Glomerular endothelial cell (primary cell): ENCODE measurements around the gene GABRR1. TPM values are rescaled to one million over a fixed set of nuclear protein-coding genes. Genes with fewer than 3 reads are reported as not detected.
A peak's percentile ranks its signal among the peaks of the same experiment; 100 is the strongest.
"Not testable (repeated sequence)": the region's sequence is repeated elsewhere in the genome, so short reads cannot be mapped to it uniquely, and the experiment has no call there.

ENCODE experiments used
- DNase-seq: peaks from one replicate; pipeline ENCODE4 v3.0.0-alpha.2; 2011; ENCODE audit warnings: low read depth, low spot score; ENCODE audit errors: extremely low read depth
- total RNA-seq: library from RNA; depleted of rRNA; stranded (reverse); fragments of >200 nt; gene quantifications from 2 replicates; pipeline ENCODE4 v1.2.3, GENCODE V29; 2015

Gene GABRR1
- not detected in 2 replicates for total RNA-seq

DNA sequence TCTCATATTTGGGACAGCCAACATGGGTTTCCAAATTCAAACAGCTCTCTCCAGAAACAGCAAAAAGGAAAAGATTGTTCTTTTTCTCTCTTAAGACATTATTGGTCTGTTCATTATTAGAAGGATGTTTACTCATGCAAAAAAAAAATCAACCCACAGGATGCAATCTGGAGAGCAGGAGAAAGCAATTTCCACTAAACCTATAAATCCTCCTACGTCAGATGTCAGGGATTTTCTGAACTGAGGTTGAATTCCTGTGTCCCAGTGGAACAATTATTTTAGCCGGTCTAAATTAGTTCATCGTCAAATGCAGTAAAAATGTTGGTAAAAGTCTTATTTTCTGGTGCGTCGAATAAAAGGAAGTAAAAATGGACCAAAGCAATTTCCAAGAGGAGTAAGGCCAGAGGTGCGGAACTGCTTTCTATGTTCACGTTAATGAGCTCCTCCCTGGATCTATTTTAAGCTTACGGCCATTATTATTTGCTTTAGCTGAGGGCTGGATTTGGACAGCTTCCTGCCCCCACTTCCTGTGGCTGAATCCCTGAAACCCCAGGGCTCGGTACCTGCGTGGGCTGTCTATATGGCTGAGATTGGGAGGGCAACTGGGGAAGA, at the start of gene GABRR1:
GABRR1 (minus strand) TSS at position 60 of the 612 bp plus-strand sequence; CDS start at position 24, 36 bp downstream.
- no peak for DNase-seq

DNA sequence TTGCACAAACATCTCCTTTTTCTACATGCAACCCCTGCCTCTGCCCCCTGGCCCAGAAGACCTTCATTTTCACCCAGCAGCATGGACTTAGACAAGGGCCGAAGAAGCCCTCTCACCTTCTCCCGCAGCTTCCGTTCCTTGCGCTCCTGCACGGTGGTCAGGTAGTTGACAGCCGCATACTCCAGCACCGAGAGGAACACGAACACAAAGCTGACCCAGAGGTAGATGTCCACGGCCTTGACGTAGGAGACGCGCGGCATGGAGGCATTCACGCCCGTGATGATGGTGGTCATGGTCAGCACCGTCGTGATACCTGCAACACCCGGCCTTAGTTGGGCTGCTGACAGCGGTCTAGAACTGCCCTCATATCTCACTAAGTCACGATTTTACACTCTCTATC, 47.1 kb upstream of the GABRR1 start:
- no peak for DNase-seq

DNA sequence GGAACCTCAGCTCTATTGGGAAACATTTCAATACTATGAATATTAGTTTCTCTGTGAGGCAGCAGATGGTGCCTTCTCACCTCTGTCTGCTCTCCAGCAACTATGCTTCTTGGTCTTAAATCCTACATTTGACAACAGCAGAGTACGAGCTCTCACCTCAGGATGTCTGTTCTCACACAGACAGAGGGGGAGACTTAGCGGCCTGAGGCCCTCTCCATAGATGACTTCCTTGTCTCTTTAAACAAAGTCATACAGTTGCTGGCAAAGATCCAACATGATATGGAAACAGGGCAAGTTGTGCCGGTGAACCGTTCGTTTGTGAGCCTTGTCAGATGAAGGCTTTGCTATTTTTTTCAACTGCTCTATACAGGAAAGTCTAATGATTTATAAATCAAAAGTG, 43.7 kb upstream of the GABRR1 start:
- no peak for DNase-seq

DNA sequence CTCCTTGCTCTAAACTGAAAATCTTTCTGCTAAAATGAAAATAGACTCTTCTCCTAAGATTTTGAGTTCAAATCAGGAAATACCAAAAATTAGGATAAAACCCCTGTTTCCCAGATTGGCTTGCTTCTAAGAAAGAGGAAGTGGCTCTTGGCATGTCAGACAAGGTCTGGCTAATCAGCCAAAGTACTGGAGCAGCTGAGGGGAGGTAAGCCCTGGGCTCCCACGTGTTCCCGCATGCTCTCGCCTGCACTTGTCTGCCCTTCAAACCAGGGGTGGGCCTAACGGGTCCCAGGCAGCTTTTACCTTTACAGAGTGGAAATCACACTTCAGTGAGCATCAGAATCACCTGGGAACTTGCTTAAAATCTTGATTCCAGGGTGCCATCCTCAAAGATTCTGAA, 43.2 kb upstream of the GABRR1 start:
- no peak for DNase-seq

DNA sequence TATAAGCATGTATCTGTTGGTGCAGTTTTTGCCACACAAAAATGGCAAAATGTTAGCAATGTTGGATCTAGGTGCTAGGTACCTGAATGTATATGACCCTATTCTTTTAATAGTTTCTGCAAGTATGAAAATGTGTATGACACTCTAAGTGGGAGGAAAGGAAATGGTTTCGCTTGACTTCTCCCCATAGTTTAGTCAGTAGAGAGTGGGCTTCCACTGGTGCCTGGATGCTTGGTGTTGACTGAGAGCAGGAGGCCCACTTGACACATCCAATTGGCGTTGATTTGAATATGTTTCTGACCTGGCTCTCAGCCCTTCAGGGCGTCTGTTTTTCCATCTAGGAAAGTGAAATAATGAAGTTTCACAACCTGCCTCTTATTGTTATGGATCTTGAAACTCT, 41.8 kb upstream of the GABRR1 start:
- no peak for DNase-seq

DNA sequence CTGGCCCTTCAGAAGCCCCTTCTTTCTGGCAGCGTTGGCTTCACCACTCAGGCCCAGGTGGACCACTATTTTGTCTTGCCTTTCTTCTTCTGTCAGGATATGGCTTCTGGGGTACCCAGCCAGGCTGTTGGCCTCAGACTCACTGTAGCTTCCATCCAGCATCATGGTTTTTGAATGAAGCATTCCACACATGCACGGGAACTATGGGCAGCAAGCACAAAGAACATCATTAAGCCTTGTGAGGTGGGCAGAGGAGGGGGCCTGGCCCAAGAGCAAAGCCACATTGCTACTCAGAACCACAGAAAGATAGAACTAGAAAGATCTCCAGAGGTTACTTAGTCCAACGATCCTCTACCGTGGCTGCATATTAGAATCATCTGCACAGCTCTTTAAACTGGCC, 40.6 kb upstream of the GABRR1 start:
- DNase-seq, result no peak

DNA sequence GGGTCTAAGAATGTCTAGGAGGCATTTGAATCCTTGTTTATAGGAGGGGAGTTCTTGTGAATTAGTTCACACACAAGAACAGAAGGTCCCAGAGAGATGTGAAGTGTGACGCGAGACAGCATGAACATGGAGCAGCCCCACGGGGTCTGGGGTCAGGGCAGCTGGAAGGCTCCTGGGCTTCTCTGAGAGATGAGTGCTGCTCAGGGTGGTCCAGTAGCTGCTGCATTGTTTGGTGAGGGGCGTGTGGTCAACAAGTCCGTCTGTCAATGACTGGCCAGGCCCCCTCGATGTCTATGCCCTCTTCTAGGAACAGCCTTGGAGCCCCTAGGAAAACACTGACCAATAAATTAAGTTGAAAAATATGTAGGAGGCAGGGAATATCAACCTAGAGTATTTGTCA, 40.2 kb upstream of the GABRR1 start:
- no peak for DNase-seq

DNA sequence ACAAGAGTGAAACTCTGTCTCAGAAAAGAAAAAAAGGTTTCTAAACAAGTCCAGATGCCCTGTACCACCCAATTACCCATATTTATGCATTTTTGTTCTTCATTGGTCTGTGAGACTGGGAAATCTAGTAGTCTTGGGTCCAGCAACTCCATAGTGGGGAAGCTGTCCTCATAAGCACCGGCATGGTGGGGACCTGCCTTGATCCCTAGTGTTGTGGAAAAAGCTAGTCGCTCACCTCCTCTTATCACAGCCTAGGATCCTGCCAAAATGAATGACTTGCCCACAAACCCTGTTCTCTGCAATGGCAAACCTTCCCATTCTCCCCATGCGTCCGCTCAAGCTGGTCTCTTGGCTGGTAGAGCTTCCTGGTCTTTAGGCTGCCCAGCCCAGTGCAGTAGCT, 38.3 kb upstream of the GABRR1 start:
- no peak for DNase-seq

DNA sequence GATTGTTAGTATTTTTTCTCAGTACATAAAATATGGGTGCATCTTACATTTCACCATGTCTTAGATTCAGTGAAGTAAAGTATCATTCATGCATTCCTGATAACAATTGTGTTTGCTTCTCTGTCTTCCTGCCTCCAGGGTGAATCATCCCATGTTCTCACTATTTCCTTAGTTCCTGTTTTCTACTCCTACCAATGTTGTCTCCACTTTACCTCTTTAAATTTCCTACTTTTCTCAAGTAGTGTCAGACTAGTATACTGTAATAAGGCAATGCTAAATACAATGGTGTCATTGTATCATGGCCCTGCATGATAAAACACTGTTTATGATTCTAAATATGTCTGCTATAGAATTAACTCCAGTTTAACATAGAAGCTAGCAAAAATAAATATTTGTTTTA, 37.4 kb upstream of the GABRR1 start:
- no peak for DNase-seq

DNA sequence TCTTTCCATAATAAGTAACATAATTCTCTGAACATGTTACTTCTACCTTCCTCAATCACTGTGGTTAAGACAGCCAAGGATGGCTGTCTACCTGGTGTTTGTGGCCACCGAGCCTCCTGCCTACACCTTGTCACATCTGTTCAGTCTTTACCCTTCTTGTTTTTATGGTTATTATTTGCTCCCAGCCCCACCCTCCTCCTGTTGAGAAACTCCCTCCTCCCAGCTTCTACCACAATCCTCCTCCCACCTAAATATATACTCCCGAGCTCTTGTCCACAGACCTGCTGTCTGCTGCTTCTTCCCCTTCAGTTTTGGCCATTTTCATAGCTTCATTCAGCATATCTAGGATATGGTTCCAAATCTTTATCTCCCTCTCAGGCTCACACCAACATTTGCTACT, 35.7 kb upstream of the GABRR1 start:
- DNase-seq, result no peak

DNA sequence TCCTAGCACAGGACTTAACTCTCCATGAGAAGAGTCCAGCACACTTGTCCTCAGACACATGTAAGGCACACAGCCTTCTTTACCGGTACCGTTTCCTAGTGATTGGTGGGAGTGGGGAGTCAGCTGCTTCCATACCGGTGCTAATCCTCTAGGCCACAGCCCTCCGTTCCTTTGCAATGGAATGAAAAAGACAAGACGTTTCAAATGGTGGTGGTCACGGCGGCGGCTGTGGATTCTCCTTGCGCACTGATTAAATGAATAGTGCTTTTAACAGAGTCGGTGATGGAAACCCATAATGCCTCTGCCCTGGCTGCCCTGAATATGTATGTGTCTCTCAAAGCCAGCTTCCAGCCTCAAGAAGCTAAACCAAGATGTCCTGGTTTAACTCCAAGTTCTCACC, 34.8 kb upstream of the GABRR1 start:
- DNase-seq, result no peak

DNA sequence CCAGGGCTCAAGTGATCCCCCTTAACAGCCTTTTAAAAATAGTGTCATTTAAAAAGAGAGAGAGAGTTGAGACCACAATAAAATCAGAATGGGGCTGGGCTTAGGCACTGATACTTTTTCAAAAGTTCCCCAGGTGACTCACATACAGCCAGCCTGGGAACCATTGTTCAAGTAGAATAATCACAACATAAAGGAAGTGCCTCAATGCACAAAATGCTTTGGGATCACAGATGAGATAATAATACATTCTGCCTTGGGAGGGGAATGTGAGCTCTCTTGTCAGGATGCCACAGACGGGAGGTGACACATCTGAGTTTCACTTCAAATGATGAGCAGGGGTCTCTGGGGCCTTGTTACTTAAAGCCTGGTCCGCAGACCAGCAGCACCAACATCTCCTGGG, 34.0 kb upstream of the GABRR1 start:
- no peak for DNase-seq

DNA sequence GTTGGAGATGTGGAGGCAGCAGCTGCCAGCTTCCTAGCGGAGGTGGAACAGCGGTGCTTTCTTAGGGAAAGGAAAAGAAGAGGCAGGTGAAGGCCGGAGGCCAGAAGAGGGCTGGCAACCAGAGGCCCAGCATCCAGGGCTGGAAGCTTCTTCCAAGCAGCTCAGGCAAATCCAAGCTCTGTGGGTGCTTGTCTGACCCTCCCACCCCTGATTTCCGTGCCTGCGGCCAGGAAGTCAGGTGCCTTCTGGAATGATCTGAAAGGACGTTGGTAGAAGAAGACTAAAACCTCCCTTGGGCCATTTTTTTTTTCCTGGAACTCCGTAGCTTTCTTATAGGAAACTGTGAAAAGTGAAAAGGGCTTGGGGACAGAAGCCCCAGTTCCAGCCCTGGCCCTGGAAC, 33.1 kb upstream of the GABRR1 start:
- DNase-seq, result no peak

DNA sequence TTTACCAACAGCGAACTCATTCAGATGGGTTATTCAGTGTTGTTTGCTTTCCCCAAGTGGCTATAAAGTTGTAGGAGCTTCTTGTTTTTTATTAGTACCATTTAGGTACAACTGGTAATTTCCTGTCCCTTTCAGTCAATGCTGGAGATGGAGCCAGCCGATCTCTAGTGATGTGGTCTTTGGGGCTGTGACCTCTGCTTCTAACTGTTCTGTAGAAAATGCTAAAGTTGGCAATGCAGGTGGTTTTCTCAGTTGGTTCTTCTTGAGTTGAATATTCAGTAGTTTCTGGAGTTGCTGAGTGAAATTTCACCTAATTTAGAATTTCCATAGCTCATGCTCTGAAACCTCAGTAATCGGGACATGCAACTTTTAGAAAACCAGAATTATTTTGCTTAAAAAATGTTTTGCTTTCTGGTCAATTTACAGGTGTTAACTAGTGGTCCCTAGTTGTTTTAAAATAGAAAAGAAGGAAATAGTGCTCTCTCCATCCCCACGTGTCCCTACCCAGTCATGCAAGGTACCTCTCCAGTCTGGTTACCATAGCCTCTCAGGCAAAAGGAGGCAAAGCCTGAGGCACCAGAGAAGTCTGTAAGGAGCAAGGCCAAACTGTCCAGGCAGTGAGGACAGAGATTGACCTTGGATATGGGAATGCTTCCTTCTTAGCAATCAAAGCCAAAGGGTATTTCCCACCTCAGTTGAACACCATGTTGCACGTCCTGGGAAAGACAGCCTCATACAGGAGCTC, 27.3 kb upstream of the GABRR1 start:
- no peak for DNase-seq

DNA sequence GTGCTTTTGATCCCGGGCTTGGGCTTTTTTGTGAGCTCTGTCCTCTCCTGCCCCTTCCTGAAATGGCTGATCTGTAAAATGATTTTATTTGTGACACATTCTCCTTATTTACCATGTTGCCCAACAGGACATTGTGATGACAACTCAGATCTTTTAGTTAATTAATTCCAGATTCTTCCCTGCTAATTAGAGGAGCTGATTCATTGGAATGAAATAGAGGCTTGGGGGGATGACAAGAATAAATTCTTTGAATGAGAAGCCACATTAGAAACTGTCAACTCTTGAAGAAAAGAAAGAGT, 26.1 kb upstream of the GABRR1 start:
- no peak for DNase-seq

DNA sequence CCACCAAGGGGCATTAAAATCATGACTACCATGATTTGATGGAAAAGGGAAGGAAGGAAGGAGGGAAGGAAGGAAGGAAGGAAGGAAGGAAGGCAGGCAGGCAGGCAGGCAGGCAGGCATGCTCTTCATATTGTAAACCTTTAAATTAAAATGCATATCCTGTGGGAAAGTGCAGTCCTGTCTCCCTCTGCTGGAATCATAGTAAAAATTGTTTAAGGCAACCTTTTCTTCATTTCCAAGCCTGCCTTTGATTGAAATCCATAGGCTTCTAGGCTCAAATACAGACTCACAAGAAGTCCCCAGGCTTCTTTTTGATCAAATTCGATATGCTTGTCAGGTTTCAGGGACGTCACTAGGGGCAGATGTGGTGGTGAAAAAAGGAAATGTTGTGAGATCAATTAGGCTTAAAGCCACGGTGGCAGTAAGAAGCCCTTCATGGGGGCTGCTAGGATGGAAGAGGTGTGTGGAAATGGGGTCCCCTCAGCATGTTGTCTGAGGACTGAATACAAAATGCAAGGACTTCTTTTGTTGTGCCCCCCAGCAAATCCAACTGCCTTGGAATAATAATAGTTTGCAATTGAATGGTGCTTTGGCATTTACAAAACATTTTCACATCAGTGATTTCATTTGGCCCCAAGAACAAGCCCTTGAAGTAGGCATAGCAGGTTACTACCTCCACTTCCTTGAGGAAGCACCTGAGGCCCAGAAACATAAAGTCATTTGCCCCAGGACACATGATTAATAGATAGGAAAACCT, 25.6 kb upstream of the GABRR1 start:
- peak; percentile 39 for DNase-seq

DNA sequence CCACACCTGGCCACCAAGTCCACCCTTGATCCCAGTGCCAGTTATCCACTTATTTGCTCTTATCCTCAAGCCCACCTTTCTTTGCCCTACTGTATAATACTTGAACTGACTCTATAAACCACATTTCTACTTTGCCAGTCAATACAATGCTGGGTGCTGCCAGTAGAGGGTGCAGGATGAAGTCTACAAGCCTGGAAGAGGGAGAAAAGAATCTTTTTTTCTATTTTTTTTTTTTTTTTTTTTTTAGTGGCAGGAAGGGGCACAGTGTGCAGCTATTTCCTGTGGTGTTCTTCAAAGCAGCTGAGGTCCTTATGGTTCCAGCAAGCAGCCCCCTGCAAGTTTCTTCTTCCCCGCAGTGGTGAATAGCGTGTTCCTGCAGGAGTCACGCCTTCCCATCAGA, 22.2 kb upstream of the GABRR1 start:
- no peak for DNase-seq

DNA sequence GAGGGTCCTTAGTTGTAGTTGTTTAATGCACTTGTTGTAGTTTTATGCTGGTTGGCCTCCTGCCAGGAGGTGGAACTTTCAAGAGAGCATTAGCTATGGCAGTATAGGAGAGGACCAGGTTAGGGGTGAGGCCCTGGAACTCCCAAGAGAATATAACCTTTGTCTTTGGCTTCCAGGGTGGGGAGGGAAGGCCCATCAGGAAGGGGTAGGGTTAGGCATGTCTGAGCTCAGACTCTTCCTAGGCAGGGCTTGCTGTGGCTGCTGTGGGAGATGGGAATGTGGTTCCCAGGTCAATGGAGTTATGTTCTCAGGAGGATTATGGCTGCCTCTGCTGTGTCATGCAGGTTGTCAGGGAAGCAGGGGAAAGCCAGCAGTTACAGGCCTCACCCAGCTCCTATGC, 20.0 kb upstream of the GABRR1 start:
- DNase-seq, result no peak

DNA sequence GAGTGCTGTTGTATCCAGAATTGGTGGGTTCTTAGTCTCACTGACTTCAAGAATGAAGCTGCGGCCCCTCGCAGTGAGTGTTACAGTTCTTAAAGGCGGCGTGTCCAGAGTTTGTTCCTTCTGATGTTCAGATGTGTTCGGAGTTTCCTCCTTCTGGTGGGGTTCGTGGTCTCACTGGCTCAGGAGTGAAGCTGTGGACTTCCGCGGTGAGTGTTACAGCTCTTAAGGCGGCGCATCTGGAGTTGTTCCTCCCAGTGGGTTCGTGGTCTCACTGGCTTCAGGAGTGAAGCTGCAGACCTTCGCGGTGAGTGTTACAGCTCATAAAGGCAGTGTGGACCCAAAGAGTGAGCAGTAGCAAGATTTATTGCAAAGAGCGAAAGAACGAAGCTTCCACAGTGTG, 16.4 kb upstream of the GABRR1 start:
- not testable (repeated sequence) for DNase-seq

DNA sequence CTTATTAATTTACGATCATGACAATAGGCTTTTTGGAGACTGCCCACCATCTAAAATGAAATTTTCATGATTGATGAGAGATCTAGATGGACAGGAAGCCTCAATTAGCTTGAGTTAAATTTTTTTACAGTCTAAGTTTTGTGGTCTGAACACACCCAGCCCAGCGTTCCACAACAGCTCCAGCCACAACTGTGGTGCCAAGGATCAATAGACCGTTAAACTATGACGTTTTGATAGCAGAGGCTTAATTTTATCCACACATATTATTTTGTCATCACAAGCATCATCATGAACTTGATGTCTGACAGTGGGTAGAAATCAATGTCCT, 5.5 kb upstream of the GABRR1 start:
- no peak for DNase-seq

DNA sequence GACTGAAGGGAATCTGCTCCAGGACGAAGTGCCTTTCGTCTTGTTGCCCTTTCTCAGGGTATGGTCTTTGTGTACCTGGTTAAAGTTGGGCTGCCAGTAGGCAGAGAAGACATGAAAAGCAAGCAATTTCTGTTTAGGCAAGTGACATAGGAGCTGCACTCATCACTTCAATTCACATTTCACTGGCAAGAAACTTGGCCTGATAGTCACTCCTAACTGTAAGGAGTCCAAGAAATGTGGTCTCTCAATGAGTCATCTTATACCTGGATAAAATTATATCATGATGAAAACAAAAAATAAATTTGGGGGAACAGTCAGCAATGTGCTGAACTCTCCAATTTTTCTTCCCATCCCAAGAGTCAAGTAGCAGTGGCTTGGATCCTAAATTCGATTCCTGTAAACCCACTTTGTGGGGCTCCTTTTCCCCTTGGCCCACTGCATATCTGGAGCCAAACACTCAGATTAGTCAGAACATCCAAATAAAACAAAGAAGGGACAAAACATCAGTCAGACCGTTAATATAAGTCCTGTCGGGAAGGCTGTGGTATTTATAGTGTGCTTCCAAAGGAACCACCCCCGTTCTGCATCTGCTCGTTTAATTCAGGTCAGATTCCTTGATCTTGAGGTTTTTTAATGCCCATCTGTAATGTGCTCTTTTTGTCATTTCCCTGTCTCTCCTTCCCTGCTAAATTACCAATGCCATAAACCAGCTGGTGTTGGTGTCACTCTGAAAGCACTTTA, 5.0 kb upstream of the GABRR1 start:
- DNase-seq, result no peak

DNA sequence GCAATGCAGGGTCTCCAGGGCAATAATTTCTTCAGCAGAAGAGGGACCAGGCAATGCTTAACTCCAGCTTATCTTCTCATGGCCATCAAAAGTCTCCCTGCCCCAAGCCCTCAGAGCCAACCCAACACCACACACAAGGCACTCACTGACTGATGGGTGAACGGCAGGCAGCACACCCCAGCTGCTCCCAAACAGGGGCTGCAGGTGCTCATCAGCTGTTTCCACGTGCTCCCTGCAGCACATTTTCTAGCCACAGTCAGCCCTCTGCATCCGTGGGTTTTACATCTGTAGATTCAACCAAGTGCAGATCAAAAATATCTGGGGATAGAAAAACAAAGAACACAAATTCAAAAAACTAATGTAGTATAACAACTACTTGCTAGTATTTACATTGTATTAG, 4.0 kb upstream of the GABRR1 start:
- no peak for DNase-seq
